Regular cardiac myocyte (primary cell): Measurements from ENCODE around the gene HBA1. TPM values are rescaled to one million over a fixed set of nuclear protein-coding genes. Genes with fewer than 3 reads are reported as not detected.

Experiments
- total RNA-seq: library from RNA; depleted of rRNA; stranded (reverse); fragments of >200 nt; gene quantifications from 2 replicates; pipeline ENCODE4 v1.2.3, GENCODE V29; 2014

HBA1 gene
- total RNA-seq, result not detected in 2 replicates

GRCh38 chr16:176477-177382 lies at the start of gene HBA1:
Gene HBA1, plus strand, starts transcription at chr16:176680. Its CDS starts 37 bp downstream, at chr16:176717.

GRCh38 chr16:152141-153128 lies 24.0 kb upstream of the HBA1 start, which contains the start of gene HBZ:
Gene HBZ, plus strand, starts transcription at chr16:152644. Its CDS starts 266 bp downstream, at chr16:152910.

GRCh38 chr16:165539-166374 lies 10.7 kb upstream of the HBA1 start, which contains the start of gene HBM:
Gene HBM, plus strand, starts transcription at chr16:165978. Its CDS starts 20 bp downstream, at chr16:165998.

GRCh38 chr16:172374-172941 lies 4.0 kb upstream of the HBA1 start, which contains the start of gene HBA2:
Gene HBA2, plus strand, starts transcription at chr16:172876. Its CDS starts 37 bp downstream, at chr16:172913.

GRCh38 chr16:180101-180675 lies 3.7 kb downstream of the HBA1 start, which contains the start of gene HBQ1:
Gene HBQ1, plus strand, starts transcription at chr16:180459. Its CDS starts 28 bp downstream, at chr16:180487.

Other genes starting within 250 kb of the HBA1 start
- 3.4 and 16.7 TPM in 2 replicates for gene POLR3K, start 123.1 kb upstream of the HBA1 start, total RNA-seq
- 13.8 and 38.9 TPM in 2 replicates for gene SNRNP25, start 122.9 kb upstream of the HBA1 start, total RNA-seq
- 24.8 and 31.4 TPM in 2 replicates for gene RHBDF1, start 104.0 kb upstream of the HBA1 start, total RNA-seq
- 169 and 224 TPM in 2 replicates for gene MPG, start 98.5 kb upstream of the HBA1 start, total RNA-seq
- 3.9 and 5.6 TPM in 2 replicates for gene NPRL3, start 38.0 kb upstream of the HBA1 start, total RNA-seq
- not detected in 2 replicates for gene HBZ, start 24.0 kb upstream of the HBA1 start, total RNA-seq
- not detected in 2 replicates for gene HBM, start 10.7 kb upstream of the HBA1 start, total RNA-seq
- gene HBA2, start 3.8 kb upstream of the HBA1 start, total RNA-seq, result not detected in 2 replicates
- 0.19 TPM in 1 of 2 replicates, not detected in the other for gene HBQ1, start 3.8 kb downstream of the HBA1 start, total RNA-seq
- 36.9 and 37.4 TPM in 2 replicates for gene LUC7L, start 52.8 kb downstream of the HBA1 start, total RNA-seq
- gene FAM234A, start 58.1 kb downstream of the HBA1 start, total RNA-seq, result 61.0 and 91.3 TPM in 2 replicates
- 0.38 and 2.3 TPM in 2 replicates for gene RGS11, start 99.3 kb downstream of the HBA1 start, total RNA-seq
- 0.85 TPM in 1 of 2 replicates, not detected in the other for gene ARHGDIG, start 103.9 kb downstream of the HBA1 start, total RNA-seq
- 1.4 TPM in 1 of 2 replicates, not detected in the other for gene PDIA2, start 106.5 kb downstream of the HBA1 start, total RNA-seq
- gene AXIN1, start 176.0 kb downstream of the HBA1 start, total RNA-seq, result 21.7 and 23.4 TPM in 2 replicates
- gene MRPL28, start 193.9 kb downstream of the HBA1 start, total RNA-seq, result 44.3 and 110 TPM in 2 replicates
- 62.9 and 66.8 TPM in 2 replicates for gene PGAP6, start 205.3 kb downstream of the HBA1 start, total RNA-seq
- gene NME4, start 220.5 kb downstream of the HBA1 start, total RNA-seq, result 56.1 and 80.3 TPM in 2 replicates
- 9.0 and 19.4 TPM in 2 replicates for gene DECR2, start 225.2 kb downstream of the HBA1 start, total RNA-seq
- 11.3 and 12.8 TPM in 2 replicates for gene RAB11FIP3, start 249.0 kb downstream of the HBA1 start, total RNA-seq